Testis (tissue), 3 donors: ENCODE results near the gene BACH2. TPM values are rescaled to one million over a fixed set of nuclear protein-coding genes. Genes with fewer than 3 reads are reported as not detected.
"Not testable (repeated sequence)": the region's sequence is repeated elsewhere in the genome, so short reads cannot be mapped to it uniquely, and the experiment has no call there.

ENCODE experiments used
- DNase-seq: peaks from one replicate; pipeline ENCODE4 v3.0.0-alpha.2; 2019
- H3K27ac ChIP-seq, 2 donors: fragments of 200-600 bp; sonication (generic); one replicate each; pipeline ENCODE4 v1.5.1; 2019
- H3K27me3 ChIP-seq: fragments of 200-600 bp; sonication (generic); one replicate; pipeline ENCODE4 v1.5.1; 2019
- H3K36me3 ChIP-seq: fragments of 200-600 bp; sonication (generic); one replicate; pipeline ENCODE4 v1.5.1; 2017; ENCODE audit warnings: low read depth; ENCODE audit errors: missing control alignments
- H3K4me1 ChIP-seq: fragments of 200-600 bp; sonication (generic); one replicate; pipeline ENCODE4 v1.5.1; 2019
- H3K4me3 ChIP-seq, 2 donors: fragments of 200-600 bp; sonication (generic); one replicate each; pipeline ENCODE4 v1.5.1; 2017 to 2019
- H3K9me3 ChIP-seq: fragments of 200-600 bp; sonication (generic); one replicate; pipeline ENCODE4 v1.5.1; 2017
- POLR2A ChIP-seq: fragments of 450-650 bp; IDR thresholded peaks from one replicate; pipeline ENCODE4 v1.6.1; 2017; ENCODE audit warnings: antibody characterized with exemption, mild to moderate bottlenecking, moderate library complexity
- WGBS, 2 donors: methylation state at CpG; one replicate each; pipeline ENCODE4 v1.1.5; 2018; 5-methylcytosine and 5-hydroxymethylcytosine counted together
- intact Hi-C: fragments of 100-400 bp; cut with DNase I; formaldehyde crosslinking; loops from one replicate; pipeline ENCODE4 v1.15.1; 2023; ENCODE audit warnings: low total_unique reads
- polyA plus RNA-seq: library from polyadenylated mRNA; stranded (reverse); fragments of 350-450 nt; fragmentation: Illumina TruSeq; extraction: RNeasy Lipid Tissue Mini Kit (QIAGEN cat#74804); gene quantifications from one replicate; pipeline ENCODE4 v1.2.3, GENCODE V29; 2014; ENCODE audit warnings: low read depth, low replicate concordance; ENCODE audit not compliant: insufficient read depth
- total RNA-seq, 2 donors: library from RNA; depleted of rRNA; stranded (reverse); fragments of >200 nt; gene quantifications; one replicate each; pipeline ENCODE4 v1.2.3, GENCODE V29; 2016
- TF ChIP-seq, protein P1 (sequence below), 3 experiments: fragments of 450-650 bp in 2 of 3; fragments of 200-600 bp in 1 of 3; sonication (generic) in 1 of 3; IDR thresholded peaks; one replicate each; pipeline ENCODE4 v1.5.1; 2016 to 2019; ENCODE audit warnings: antibody characterized with exemption in 3 of 3, mild to moderate bottlenecking in 2 of 3, moderate library complexity in 1 of 3

Gene BACH2
- total and polyA plus RNA-seq, 3 donors from 2014 or later: 5.0 to 8.3 (median 6.5) TPM

GRCh38 chr6:90214966-90215365 lies 81.7 kb downstream of the BACH2 start:
- WGBS, 2 donors: 89 to 95% methylated on average over 1 of the region's 1 CpG
- H3K4me1 ChIP-seq: peaks cover 21% of the 10 kb centered on the region
- no peaks in the 10 kb centered on the region for H3K27me3 ChIP-seq
- H3K4me3 ChIP-seq: no peak overlapping the region
- H3K9me3 ChIP-seq: no peaks in the 10 kb centered on the region
- TF ChIP-seq POLR2A: no peak
- TF ChIP-seq, protein P1, sequence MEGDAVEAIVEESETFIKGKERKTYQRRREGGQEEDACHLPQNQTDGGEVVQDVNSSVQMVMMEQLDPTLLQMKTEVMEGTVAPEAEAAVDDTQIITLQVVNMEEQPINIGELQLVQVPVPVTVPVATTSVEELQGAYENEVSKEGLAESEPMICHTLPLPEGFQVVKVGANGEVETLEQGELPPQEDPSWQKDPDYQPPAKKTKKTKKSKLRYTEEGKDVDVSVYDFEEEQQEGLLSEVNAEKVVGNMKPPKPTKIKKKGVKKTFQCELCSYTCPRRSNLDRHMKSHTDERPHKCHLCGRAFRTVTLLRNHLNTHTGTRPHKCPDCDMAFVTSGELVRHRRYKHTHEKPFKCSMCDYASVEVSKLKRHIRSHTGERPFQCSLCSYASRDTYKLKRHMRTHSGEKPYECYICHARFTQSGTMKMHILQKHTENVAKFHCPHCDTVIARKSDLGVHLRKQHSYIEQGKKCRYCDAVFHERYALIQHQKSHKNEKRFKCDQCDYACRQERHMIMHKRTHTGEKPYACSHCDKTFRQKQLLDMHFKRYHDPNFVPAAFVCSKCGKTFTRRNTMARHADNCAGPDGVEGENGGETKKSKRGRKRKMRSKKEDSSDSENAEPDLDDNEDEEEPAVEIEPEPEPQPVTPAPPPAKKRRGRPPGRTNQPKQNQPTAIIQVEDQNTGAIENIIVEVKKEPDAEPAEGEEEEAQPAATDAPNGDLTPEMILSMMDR (IDR thresholded peaks at IDR 0.05): no peak
- no peak for DNase-seq
- no peaks in the 10 kb centered on the region for H3K36me3 ChIP-seq
- H3K27ac ChIP-seq: no peak overlapping the region
- intact Hi-C loops: no loop called here

DNA sequence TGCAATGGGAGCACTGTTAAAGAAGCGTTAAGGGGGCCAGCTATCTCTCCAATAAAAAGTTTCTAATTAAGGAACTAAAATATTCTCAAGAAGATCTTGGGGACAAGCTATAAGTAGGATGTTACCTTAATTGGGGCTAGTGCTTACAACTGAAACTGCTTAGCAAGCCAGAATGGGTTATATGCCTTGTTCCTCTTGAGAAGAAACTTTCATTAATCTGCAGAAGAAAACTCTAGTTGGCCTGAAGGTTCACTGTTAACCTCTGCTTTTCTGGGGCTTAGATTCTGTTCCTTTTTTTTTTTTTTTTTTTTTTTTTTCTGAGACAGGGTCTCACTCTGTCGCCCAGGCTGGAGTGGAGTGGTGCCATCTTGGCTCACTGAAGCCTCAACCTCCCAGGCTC lies 82.2 kb downstream of the BACH2 start:
- H3K4me1 ChIP-seq: peaks cover 20% of the 10 kb centered on the region

DNA sequence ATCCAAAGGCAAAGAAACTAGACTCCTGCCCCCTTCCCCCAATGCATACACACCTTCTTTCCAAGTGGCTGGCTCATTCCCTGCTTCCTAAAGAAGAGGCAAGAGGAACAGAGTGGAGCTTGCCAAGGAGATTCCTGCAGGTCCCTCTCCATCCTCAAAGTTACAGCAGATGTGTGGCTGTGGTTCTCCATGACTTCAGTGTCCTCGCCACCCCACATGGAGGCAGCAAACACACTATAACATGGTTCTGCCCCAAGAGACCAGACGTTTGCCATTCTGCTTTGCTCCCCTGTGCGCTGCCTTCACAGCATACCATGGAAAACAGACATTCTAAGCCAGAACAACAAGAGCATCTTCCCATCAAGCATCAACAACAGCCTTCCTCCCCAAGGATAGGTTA lies 84.4 kb downstream of the BACH2 start:
- WGBS, 2 donors: 83 to 93% methylated on average over 3 of the region's 3 CpGs
- intact Hi-C loops: no loop called here
- H3K27me3 ChIP-seq: no peaks in the 10 kb centered on the region
- no peak overlapping the region for H3K27ac ChIP-seq
- H3K36me3 ChIP-seq: no peaks in the 10 kb centered on the region
- DNase-seq: no peak
- no peaks in the 10 kb centered on the region for H3K9me3 ChIP-seq
- H3K4me1 ChIP-seq: peaks cover 10% of the 10 kb centered on the region
- H3K4me3 ChIP-seq: no peak overlapping the region
- TF ChIP-seq, protein P1 (IDR thresholded peaks at IDR 0.05): no peak
- TF ChIP-seq POLR2A: no peak

More for the DNA sequence above, 82.2 kb downstream of the BACH2 start:
- 86 to 94% methylated on average over 2 of the region's 2 CpGs for WGBS, 2 donors
- TF ChIP-seq POLR2A: no peak
- TF ChIP-seq, protein P1 (IDR thresholded peaks at IDR 0.05): no peak
- Histone ChIP-seq H3K9me3 (no peaks in the 10 kb centered on the region), H3K27ac (no peak overlapping the region), H3K4me3 (no peak overlapping the region), H3K36me3 (no peaks in the 10 kb centered on the region), H3K27me3 (no peaks in the 10 kb centered on the region)
- intact Hi-C loops: no loop called here
- DNase-seq: no peak

GRCh38 chr6:90209527-90209926 lies 87.1 kb downstream of the BACH2 start:
- intact Hi-C loops: no loop called here
- Histone ChIP-seq H3K9me3 (no peaks in the 10 kb centered on the region), H3K4me1 (peaks cover 5% of the 10 kb centered on the region), H3K36me3 (no peaks in the 10 kb centered on the region), H3K4me3 (no peak overlapping the region), H3K27ac (no peak overlapping the region), H3K27me3 (no peaks in the 10 kb centered on the region)
- no peak for TF ChIP-seq POLR2A
- TF ChIP-seq, protein P1 (IDR thresholded peaks at IDR 0.05): no peak
- WGBS, 2 donors: 77 to 78% methylated on average over 6 of the region's 6 CpGs
- DNase-seq: no peak

GRCh38 chr6:90208690-90209089 lies 88.0 kb downstream of the BACH2 start:
- intact Hi-C loops, H3K27ac ChIP-seq, H3K4me3 ChIP-seq, DNase-seq, H3K9me3 ChIP-seq, H3K4me1 ChIP-seq, H3K27me3 ChIP-seq, H3K36me3 ChIP-seq: not testable (repeated sequence)
- WGBS, 2 donors: 88 to 100% methylated on average over 2 of the region's 2 CpGs
